Neural progenitor cell (in vitro differentiated cells): ENCODE data around the gene SUN1. TPM values are rescaled to one million over a fixed set of nuclear protein-coding genes. Genes with fewer than 3 reads are reported as not detected.
A peak's percentile ranks its signal among the peaks of the same experiment; 100 is the strongest.

Experiments used
- DNase-seq: peaks from one replicate; pipeline ENCODE4 v3.0.0-alpha.2; 2016; ENCODE audit warnings: low spot score
- H2AFZ ChIP-seq: fragments of 200-600 bp; sonication (generic); replicated peaks from 2 replicates; pipeline ENCODE4 v1.6.1; 2016; ENCODE audit warnings: antibody characterized with exemption
- H3F3A ChIP-seq: fragments of 200-600 bp; sonication (generic); 2 replicates; pipeline ENCODE4 v1.6.1; 2016; ENCODE audit warnings: antibody characterized with exemption, low read depth
- H3K27ac ChIP-seq: fragments of 200-600 bp; sonication (generic); 2 replicates; pipeline ENCODE4 v1.5.1; 2016; ENCODE audit warnings: mild to moderate bottlenecking
- H3K27me3 ChIP-seq: fragments of 200-600 bp; sonication (generic); 2 replicates; pipeline ENCODE4 v1.6.1; 2016; ENCODE audit warnings: mild to moderate bottlenecking, moderate library complexity
- H3K36me3 ChIP-seq: fragments of 200-600 bp; sonication (generic); 2 replicates; pipeline ENCODE4 v1.5.1; 2016
- H3K4me1 ChIP-seq: fragments of 200-600 bp; sonication (generic); 2 replicates; pipeline ENCODE4 v1.6.1; 2016; ENCODE audit warnings: mixed run types
- H3K4me2 ChIP-seq: fragments of 200-600 bp; sonication (generic); 2 replicates; pipeline ENCODE4 v1.6.1; 2016
- H3K4me3 ChIP-seq: fragments of 200-600 bp; sonication (generic); 2 replicates; pipeline ENCODE4 v1.5.1; 2016
- H3K79me2 ChIP-seq: fragments of 200-600 bp; sonication (generic); 2 replicates; pipeline ENCODE4 v1.6.1; 2016; ENCODE audit warnings: low read depth
- H3K9ac ChIP-seq: fragments of 200-600 bp; sonication (generic); 2 replicates; pipeline ENCODE4 v1.6.1; 2016
- H3K9me3 ChIP-seq: fragments of 200-600 bp; sonication (generic); 2 replicates; pipeline ENCODE4 v1.5.1; 2016; ENCODE audit warnings: low read depth
- H4K20me1 ChIP-seq: fragments of 200-600 bp; sonication (generic); 2 replicates; pipeline ENCODE4 v1.6.1; 2016; ENCODE audit warnings: low read depth
- H3K27ac Mint-ChIP-seq: 3 replicates; pipeline ENCODE4 v1.8.0; 2021; ENCODE audit warnings: mixed read lengths
- H3K27me3 Mint-ChIP-seq: 2 replicates; pipeline ENCODE4 v1.8.0; 2022; ENCODE audit warnings: low read depth, mild to moderate bottlenecking, inconsistent platforms, moderate library complexity, mixed read lengths; ENCODE audit not compliant: insufficient read depth
- H3K36me3 Mint-ChIP-seq: 3 replicates; pipeline ENCODE4 v1.8.0; 2021; ENCODE audit warnings: mixed read lengths
- H3K4me1 Mint-ChIP-seq: 3 replicates; pipeline ENCODE4 v1.8.0; 2021; ENCODE audit warnings: mixed read lengths
- H3K4me3 Mint-ChIP-seq: 3 replicates; pipeline ENCODE4 v1.8.0; 2021; ENCODE audit warnings: mild to moderate bottlenecking, moderate library complexity, mixed read lengths
- H3K9me3 Mint-ChIP-seq: 3 replicates; pipeline ENCODE4 v1.8.0; 2020; ENCODE audit warnings: mixed read lengths
- CTCF ChIP-seq: fragments of 200-600 bp; sonication (generic); IDR thresholded peaks from 2 replicates; pipeline ENCODE4 v1.5.1; 2017; ENCODE audit warnings: antibody characterized with exemption, mild to moderate bottlenecking
- EZH2 ChIP-seq: fragments of 200-600 bp; sonication (generic); IDR thresholded peaks from 2 replicates; pipeline ENCODE4 v1.6.1; 2017; ENCODE audit warnings: antibody characterized with exemption, mild to moderate bottlenecking, moderate library complexity
- EZH2phosphoT487 ChIP-seq: fragments of 200-600 bp; sonication (generic); IDR thresholded peaks from 2 replicates; pipeline ENCODE4 v1.6.1; 2017; ENCODE audit warnings: antibody characterized with exemption
- total RNA-seq: library from RNA; depleted of rRNA; stranded (reverse); fragments of >200 nt; gene quantifications from 2 replicates; pipeline ENCODE4 v1.2.3, GENCODE V29; 2015; ENCODE audit warnings: low replicate concordance

Gene SUN1
- total RNA-seq, 1 donor from 2014 or later = 104 TPM

GRCh38 chr7:911791-912480, 79.7 kb downstream of the SUN1 start:
- no peaks in the 10 kb centered on the region for H3K36me3 Mint-ChIP-seq
- H3K4me1 Mint-ChIP-seq = peaks cover 15% of the 10 kb centered on the region
- no peak overlapping the region for H3K27ac Mint-ChIP-seq
- no peak for TF ChIP-seq EZH2phosphoT487
- TF ChIP-seq CTCF = no peak
- no peak overlapping the region for H3K4me3 ChIP-seq
- no peak overlapping the region for H3K4me3 Mint-ChIP-seq
- H3K27me3 ChIP-seq = peaks cover 40% of the 10 kb centered on the region
- no peaks in the 10 kb centered on the region for H3K79me2 ChIP-seq
- no peak overlapping the region for H2AFZ ChIP-seq
- peaks cover 18% of the 10 kb centered on the region for H3K27me3 Mint-ChIP-seq
- H3K9me3 Mint-ChIP-seq = no peaks in the 10 kb centered on the region
- H3F3A ChIP-seq = no peaks in the 10 kb centered on the region
- DNase-seq = no peak
- no peaks in the 10 kb centered on the region for H3K36me3 ChIP-seq
- H3K27ac ChIP-seq = no peak overlapping the region
- no peak overlapping the region for H3K4me2 ChIP-seq
- H3K9me3 ChIP-seq = no peaks in the 10 kb centered on the region
- H3K9ac ChIP-seq = no peak overlapping the region
- H4K20me1 ChIP-seq = no peaks in the 10 kb centered on the region
- H3K4me1 ChIP-seq = no peaks in the 10 kb centered on the region

GRCh38 chr7:913736-914520, 81.7 kb downstream of the SUN1 start:
- H2AFZ ChIP-seq = no peak overlapping the region
- H3K4me2 ChIP-seq = no peak overlapping the region
- Mint-ChIP-seq H3K27me3 (peaks cover 16% of the 10 kb centered on the region), H3K9me3 (no peaks in the 10 kb centered on the region), H3K27ac (no peak overlapping the region), H3K4me1 (peaks cover 19% of the 10 kb centered on the region), H3K4me3 (peak overlapping the region; percentile 41), H3K36me3 (no peaks in the 10 kb centered on the region)
- no peak for DNase-seq
- H3K4me1 ChIP-seq = no peaks in the 10 kb centered on the region
- no peaks in the 10 kb centered on the region for H3K9me3 ChIP-seq
- H4K20me1 ChIP-seq = no peaks in the 10 kb centered on the region
- no peak for TF ChIP-seq EZH2phosphoT487
- TF ChIP-seq EZH2 = no peak
- no peak for TF ChIP-seq CTCF
- no peaks in the 10 kb centered on the region for H3K79me2 ChIP-seq
- H3K4me3 ChIP-seq = no peak overlapping the region
- H3K27ac ChIP-seq = no peak overlapping the region
- no peak overlapping the region for H3K9ac ChIP-seq
- H3K27me3 ChIP-seq = peaks cover 20% of the 10 kb centered on the region
- no peaks in the 10 kb centered on the region for H3F3A ChIP-seq
- no peaks in the 10 kb centered on the region for H3K36me3 ChIP-seq

- no peaks in the 10 kb centered on the region for H3K4me1 ChIP-seq
Observed at GRCh38 chr7:914521-915194, 82.4 kb downstream of the SUN1 start.

More at GRCh38 chr7:914521-915194, 82.4 kb downstream of the SUN1 start:
- no peak overlapping the region for H3K4me2 ChIP-seq
- Mint-ChIP-seq H3K36me3 (no peaks in the 10 kb centered on the region), H3K27ac (no peak overlapping the region), H3K27me3 (peaks cover 16% of the 10 kb centered on the region), H3K4me1 (peaks cover 19% of the 10 kb centered on the region), H3K4me3 (no peak overlapping the region), H3K9me3 (no peaks in the 10 kb centered on the region)
- peaks cover 13% of the 10 kb centered on the region for H3K27me3 ChIP-seq
- no peak for TF ChIP-seq EZH2phosphoT487
- TF ChIP-seq EZH2 = no peak
- no peak for TF ChIP-seq CTCF
- H2AFZ ChIP-seq = no peak overlapping the region
- H3K9me3 ChIP-seq = no peaks in the 10 kb centered on the region
- no peak overlapping the region for H3K9ac ChIP-seq
- no peaks in the 10 kb centered on the region for H3K36me3 ChIP-seq
- no peaks in the 10 kb centered on the region for H3K79me2 ChIP-seq
- no peak overlapping the region for H3K27ac ChIP-seq
- no peak overlapping the region for H3K4me3 ChIP-seq
- no peak for DNase-seq
- H4K20me1 ChIP-seq = no peaks in the 10 kb centered on the region
- H3F3A ChIP-seq = no peaks in the 10 kb centered on the region
